IMR-90 (cell line): ENCODE measurements around the gene SIGLEC7. TPM values are rescaled to one million over a fixed set of nuclear protein-coding genes. Genes with fewer than 3 reads are reported as not detected.

Experiments
- ATAC-seq: fragments of 200-7000 bp; cut with Tn5 transposase; 2 replicates; pipeline ENCODE4 v1.9.1; 2020; ENCODE audit warnings: low read depth, mild to moderate bottlenecking, moderate library complexity
- BruUV-seq: library from RNA; stranded (reverse); fragments of 400-500 nt; replicated peaks from 2 replicates; lab custom pipeline; 2021; lab: Mats Ljungman, UMichigan
- CTCF ChIA-PET: fragments of 300-600 bp; formaldehyde crosslinking; extraction: SDS; loops from one replicate; lab custom pipeline; 2021; ENCODE audit warnings: antibody characterized with exemption; lab: Yijun Ruan, JAX
- POLR2A ChIA-PET: fragments of 300-600 bp; sonication (Branson Sonifier 250); formaldehyde crosslinking; loops from one replicate; lab custom pipeline; 2022; ENCODE audit warnings: antibody characterized with exemption; ENCODE audit not compliant: unreplicated experiment; lab: Charles Lee
- DNase-seq: peaks from one replicate; pipeline ENCODE4 v3.0.0; 2013
- H2AFZ ChIP-seq: replicated peaks from 2 replicates; pipeline ENCODE3; 2013; ENCODE audit warnings: low read length, mild to moderate bottlenecking; ENCODE audit not compliant: poor library complexity
- H2AK5ac ChIP-seq: 2 replicates; pipeline ENCODE4 v1.6.1; 2013; ENCODE audit warnings: low read depth, low read length, inconsistent platforms
- H2AK9ac ChIP-seq: replicated peaks from 2 replicates; pipeline ENCODE3; 2013; ENCODE audit warnings: mild to moderate bottlenecking, low read depth, low read length, moderate library complexity; ENCODE audit not compliant: poor library complexity
- H2BK120ac ChIP-seq: 2 replicates; pipeline ENCODE4 v1.6.1; 2013; ENCODE audit warnings: low read depth, low read length, inconsistent platforms
- H2BK15ac ChIP-seq: 3 replicates; pipeline ENCODE4 v1.6.1; 2013; ENCODE audit warnings: low read depth, low read length, inconsistent platforms
- H2BK20ac ChIP-seq: 2 replicates; pipeline ENCODE4 v1.6.1; 2013; ENCODE audit warnings: low read depth, mild to moderate bottlenecking, inconsistent platforms, low read length, moderate library complexity
- H2BK5ac ChIP-seq: 2 replicates; pipeline ENCODE4 v1.6.1; 2013; ENCODE audit warnings: mild to moderate bottlenecking, low read depth, low read length, inconsistent platforms; ENCODE audit not compliant: poor library complexity, severe bottlenecking
- H3K14ac ChIP-seq: replicated peaks from 2 replicates; pipeline ENCODE4 v1.6.1; 2013; ENCODE audit warnings: low read depth, low read length, inconsistent platforms
- H3K18ac ChIP-seq: 2 replicates; pipeline ENCODE4 v1.6.1; 2013; ENCODE audit warnings: low read depth, low read length, control low read depth
- H3K23ac ChIP-seq: 2 replicates; pipeline ENCODE4 v1.6.1; 2013; ENCODE audit warnings: low read depth, low read length, inconsistent platforms
- H3K27ac ChIP-seq: 2 replicates; pipeline ENCODE4 v1.5.1; 2013; ENCODE audit warnings: mild to moderate bottlenecking, control low read depth, low read length; ENCODE audit not compliant: insufficient read depth
- H3K27me3 ChIP-seq: 2 replicates; pipeline ENCODE4 v1.6.1; 2013; ENCODE audit warnings: low read length; ENCODE audit not compliant: control insufficient read depth, insufficient read depth
- H3K36me3 ChIP-seq: 2 replicates; pipeline ENCODE4 v1.6.1; 2013; ENCODE audit warnings: low read length, mixed read lengths; ENCODE audit not compliant: control insufficient read depth, insufficient read depth
- H3K4ac ChIP-seq: 2 replicates; pipeline ENCODE4 v1.6.1; 2013; ENCODE audit warnings: low read depth, low read length, inconsistent platforms
- H3K4me1 ChIP-seq: 2 replicates; pipeline ENCODE4 v1.6.1; 2013; ENCODE audit warnings: low read length, mixed read lengths; ENCODE audit not compliant: control insufficient read depth, insufficient read depth
- H3K4me2 ChIP-seq: 2 replicates; pipeline ENCODE4 v1.6.1; 2013; ENCODE audit warnings: low read depth, mild to moderate bottlenecking, control low read depth, low read length, moderate library complexity
- H3K4me3 ChIP-seq: 2 replicates; pipeline ENCODE4 v1.5.1; 2013; ENCODE audit warnings: low read depth, mild to moderate bottlenecking, control low read depth, low read length, moderate library complexity; ENCODE audit not compliant: insufficient read depth
- H3K56ac ChIP-seq: 2 replicates; pipeline ENCODE4 v1.6.1; 2013; ENCODE audit warnings: low read length, inconsistent platforms; ENCODE audit not compliant: insufficient read depth; ENCODE audit errors: extremely low read depth
- H3K79me1 ChIP-seq, 2 experiments: 2 replicates each; pipeline ENCODE4 v1.6.1; 2013; ENCODE audit warnings: low read length in 2 of 2, inconsistent platforms in 1 of 2, low read depth in 1 of 2
- H3K9ac ChIP-seq: 2 replicates; pipeline ENCODE4 v1.6.1; 2013; ENCODE audit warnings: low read depth, low read length, control low read depth
- H3K9me1 ChIP-seq: 2 replicates; pipeline ENCODE4 v1.6.1; 2013; ENCODE audit warnings: low read length, inconsistent platforms; ENCODE audit not compliant: insufficient read depth
- H3K9me3 ChIP-seq: 2 replicates; pipeline ENCODE4 v1.6.1; 2013; ENCODE audit warnings: low read length; ENCODE audit not compliant: control insufficient read depth, insufficient read depth
- H4K20me1 ChIP-seq: 2 replicates; pipeline ENCODE4 v1.6.1; 2013; ENCODE audit warnings: low read length, inconsistent platforms; ENCODE audit not compliant: insufficient read depth
- H4K5ac ChIP-seq: 2 replicates; pipeline ENCODE4 v1.6.1; 2013; ENCODE audit warnings: mild to moderate bottlenecking, low read depth, low read length, control low read depth
- H4K8ac ChIP-seq, 2 experiments: 2 replicates each; pipeline ENCODE4 v1.6.1; 2013; ENCODE audit warnings: low read depth in 2 of 2, low read length in 2 of 2, control low read depth in 1 of 2, inconsistent platforms in 1 of 2
- H4K91ac ChIP-seq: 2 replicates; pipeline ENCODE4 v1.6.1; 2013; ENCODE audit warnings: low read depth, low read length, inconsistent platforms; ENCODE audit not compliant: insufficient read depth
- BHLHE40 ChIP-seq: fragments of 150-350 bp; IDR thresholded peaks from 2 replicates; pipeline ENCODE4 v1.6.1; 2016; ENCODE audit warnings: mild to moderate bottlenecking, low read depth, low read length
- CEBPB ChIP-seq: IDR thresholded peaks from 2 replicates; pipeline ENCODE4 v1.6.1; 2012; ENCODE audit warnings: low read depth, low read length, improper control_type of control experiment
- FOS ChIP-seq: fragments of 150-350 bp; IDR thresholded peaks from 2 replicates; pipeline ENCODE4 v1.6.1; 2016; ENCODE audit warnings: low read depth, low read length
- MAZ ChIP-seq: IDR thresholded peaks from 2 replicates; pipeline ENCODE4 v1.6.1; 2012; ENCODE audit warnings: low read depth, mild to moderate bottlenecking, low read length, improper control_type of control experiment, moderate library complexity, borderline replicate concordance
- MXI1 ChIP-seq: IDR thresholded peaks from 2 replicates; pipeline ENCODE4 v1.6.1; 2012; ENCODE audit warnings: low read depth, mild to moderate bottlenecking, low read length, moderate library complexity, borderline replicate concordance
- NFE2L2 ChIP-seq: fragments of 150-350 bp; IDR thresholded peaks from 2 replicates; pipeline ENCODE4 v1.6.1; 2016; ENCODE audit warnings: low read depth, mild to moderate bottlenecking, low read length
- WGBS, 2 experiments: methylation state at CpG; one replicate each; pipeline versions ENCODE4 v1.1.5 to v1.1.7; 2013; ENCODE audit warnings: missing lambda C conversion rate in 2 of 2; ENCODE audit not compliant: insufficient read length in 1 of 2; ENCODE audit errors: extremely low coverage in 2 of 2; 5-methylcytosine and 5-hydroxymethylcytosine counted together
- dilution Hi-C: fragments of 300-500 bp; cut with HindIII; formaldehyde crosslinking; loops from one replicate; pipeline ENCODE4 v1.14.3; 2018; ENCODE audit warnings: low sequenced_read_pairs; ENCODE audit not compliant: unreplicated experiment
- in situ Hi-C: fragments of 300-500 bp; cut with MboI; formaldehyde crosslinking; loops from 3 replicates; pipeline ENCODE4 v1.14.3; 2019; ENCODE audit warnings: low sequenced_read_pairs, inconsistent platforms, mixed read lengths
- intact Hi-C: fragments of 100-400 bp; cut with micrococcal nuclease; formaldehyde crosslinking; loops from 2 replicates; pipeline ENCODE4 v1.10.0; 2022
- polyA plus RNA-seq, 3 experiments: library from polyadenylated mRNA; depleted of rRNA; stranded (reverse); fragments of >200 nt; gene quantifications; 2 replicates each; pipeline ENCODE4 v1.2.3, GENCODE V29; 2012; ENCODE audit warnings: low replicate concordance in 1 of 3
- total RNA-seq: library from RNA; depleted of rRNA; stranded (reverse); fragments of >200 nt; gene quantifications from 2 replicates; pipeline ENCODE4 v1.2.3, GENCODE V29; 2012

Gene SIGLEC7
- total and polyA plus RNA-seq, 2 of the 4 experiments (the other 2 are of a cell fraction), result not detected

DNA sequence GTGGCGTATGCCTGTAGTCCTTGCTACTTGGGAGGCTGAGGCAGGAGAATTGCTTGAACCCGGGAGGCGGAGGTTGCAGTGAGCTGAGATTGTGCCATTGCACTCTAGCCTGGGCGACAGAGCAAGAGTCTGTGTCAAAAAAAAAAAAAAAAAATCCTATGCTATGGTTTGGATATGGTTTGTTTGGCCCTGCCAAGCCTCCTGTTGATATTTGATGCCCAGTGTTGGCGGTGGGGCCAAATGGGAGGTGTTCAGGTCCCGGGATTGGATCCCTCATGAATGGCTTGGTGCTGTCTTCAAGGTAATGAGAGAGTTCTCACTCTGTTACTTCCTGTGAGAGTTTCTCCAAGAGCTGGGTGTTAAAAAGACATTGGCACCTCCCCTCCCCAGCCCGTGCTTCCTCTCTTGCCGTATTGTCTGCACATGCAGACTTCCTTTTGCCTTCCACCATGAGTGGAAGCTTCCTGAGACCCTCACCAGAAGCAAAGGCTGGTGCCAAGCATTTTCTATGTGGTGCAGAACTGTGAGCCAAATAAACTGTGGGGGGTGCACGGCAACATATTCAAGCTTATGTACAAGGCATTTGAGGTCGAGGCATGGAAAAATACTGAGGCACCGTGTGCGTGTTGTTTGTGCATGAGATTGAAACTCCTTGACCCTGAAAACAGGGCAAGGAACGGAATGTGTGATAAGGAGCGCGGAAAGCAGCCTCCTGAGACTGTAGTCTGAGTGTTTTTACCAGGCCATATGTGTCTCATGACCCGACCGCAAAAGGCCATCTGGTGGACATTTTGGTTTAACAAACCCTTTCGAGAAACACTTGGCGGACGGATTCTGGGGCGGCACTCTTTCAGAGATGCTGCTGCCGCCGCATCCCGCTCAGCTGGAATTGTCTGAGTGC is 10.1 kb upstream of the SIGLEC7 start:
- Histone ChIP-seq H2AK5ac (no peak overlapping the region), H4K8ac (no peak overlapping the region), H3K9ac (no peak overlapping the region), H3K4me3 (no peak overlapping the region), H4K20me1 (no peaks in the 10 kb centered on the region), H3K23ac (no peak overlapping the region; the same call in 1 of the 2 replicates), H3K9me1 (peaks cover 4% of the 10 kb centered on the region; the same call in 1 of the 2 replicates), H2BK5ac (no peak overlapping the region), H4K91ac (no peak overlapping the region), H3K14ac (no peak overlapping the region), H3K4ac (no peak overlapping the region), H3K56ac (no peak overlapping the region), H3K4me1 (0 out of 2 replicates have a peak, but pooled peaks cover 2% of the 10 kb centered on the region), H3K4me2 (no peak overlapping the region; the same call in 1 of the 2 replicates), H3K9me3 (no peaks in the 10 kb centered on the region), H2BK120ac (no peak overlapping the region), H3K27me3 (no peaks in the 10 kb centered on the region; the same call in 1 of the 2 replicates), H2BK20ac (no peak overlapping the region), H2AK9ac (no peak overlapping the region), H3K27ac (no peak overlapping the region), H3K79me1 (no peaks in the 10 kb centered on the region), H3K36me3 (no peaks in the 10 kb centered on the region), H2AFZ (peak overlapping the region; percentile 71), H3K18ac (no peak overlapping the region), H2BK15ac (no peak overlapping the region), H4K5ac (no peak overlapping the region)
- intact Hi-C loops (no loop called here), in situ Hi-C loops (no loop called here), dilution Hi-C loops (no loop called here)
- DNase-seq (peak; percentile 38), ATAC-seq (peak; percentile 72)
- BruUV-seq, result no TSS peak
- CTCF ChIA-PET, result no interaction called here
- POLR2A ChIA-PET, result no interaction called here
- whole genome bisulfite sequencing, 2 experiments, result 21% methylated on average over 10 of the region's 24 CpGs; no CpG with 5 or more reads in 1 of the 2 experiments
- no peak for TF ChIP-seq FOS
- no peak for TF ChIP-seq MAZ
- no peak for TF ChIP-seq MXI1
- no peak for TF ChIP-seq NFE2L2
- TF ChIP-seq BHLHE40, result no peak
- TF ChIP-seq CEBPB, result no peak
